K562 (cell line): ENCODE measurements around the gene MTOR. TPM values are rescaled to one million over a fixed set of nuclear protein-coding genes. Genes with fewer than 3 reads are reported as not detected.

Experiments used
- ATF7 ChIP-seq: fragments of 450-650 bp; IDR thresholded peaks from 2 replicates; pipeline ENCODE4 v1.7.1; 2014; ENCODE audit warnings: mild to moderate bottlenecking, moderate library complexity
- FOSL1 ChIP-seq: fragments of 200-800 bp; sonication (Bioruptor generic); conservative IDR thresholded peaks from 2 replicates; pipeline ENCODE4 v1.6.1; 2016; ENCODE audit warnings: missing genetic modification characterization, missing compliant biosample characterization
- FUS ChIP-seq: fragments of 200-400 bp; formaldehyde crosslinking; optimal IDR thresholded peaks from 2 replicates; pipeline ENCODE3; 2017; ENCODE audit warnings: low read depth, low read length
- HNRNPK ChIP-seq: fragments of 200-400 bp; formaldehyde crosslinking; IDR thresholded peaks from one replicate; pipeline ENCODE4 v1.6.1; 2018; ENCODE audit warnings: mild to moderate bottlenecking, low read depth, low read length; ENCODE audit not compliant: poor library complexity, severe bottlenecking
- MEF2D ChIP-seq: conservative IDR thresholded peaks from 2 replicates; pipeline ENCODE4 v1.6.1; 2016; ENCODE audit warnings: low read depth, missing genetic modification characterization, missing compliant biosample characterization
- MTA2 ChIP-seq: fragments of 450-650 bp; IDR thresholded peaks from 2 replicates; pipeline ENCODE4 v1.6.1; 2016; ENCODE audit warnings: low read depth
- NCOA2 ChIP-seq, 2 experiments: fragments of 450-650 bp; IDR thresholded peaks; 2 replicates each; pipeline ENCODE4 v1.6.1; 2018; ENCODE audit warnings: mild to moderate bottlenecking in 2 of 2, moderate library complexity in 1 of 2; ENCODE audit not compliant: partially characterized antibody in 2 of 2
- PHF8 ChIP-seq: fragments of 200-600 bp; sonication (generic); IDR thresholded peaks from 2 replicates; pipeline ENCODE4 v1.6.1; 2012; ENCODE audit warnings: mixed run types, mild to moderate bottlenecking, inconsistent platforms, low read length, moderate library complexity, borderline replicate concordance
- RBM14 ChIP-seq: fragments of 200-400 bp; formaldehyde crosslinking; IDR thresholded peaks from 2 replicates; pipeline ENCODE4 v1.6.1; 2018; ENCODE audit warnings: low read depth, mild to moderate bottlenecking, low read length, moderate library complexity, borderline replicate concordance; ENCODE audit not compliant: insufficient read depth
- SAFB ChIP-seq: fragments of 200-400 bp; formaldehyde crosslinking; IDR thresholded peaks from 2 replicates; pipeline ENCODE4 v1.6.1; 2017; ENCODE audit warnings: low read depth, low read length, borderline replicate concordance
- SMAD2 ChIP-seq: fragments of 150-350 bp; IDR thresholded peaks from 2 replicates; pipeline ENCODE4 v1.6.1; 2014; ENCODE audit warnings: low read depth, mild to moderate bottlenecking, low read length
- SRF ChIP-seq, 2 experiments: fragments of 250-450, 450-650 bp in 1 of 2; sonication (Bioruptor Pico) in 1 of 2; sonication (generic) in 1 of 2; formaldehyde crosslinking; IDR thresholded peaks; 2 replicates each; pipeline versions ENCODE4 v1.5.0 to v1.5.1; 2020 to 2022; ENCODE audit warnings: mild to moderate bottlenecking in 1 of 2, missing genetic modification reagents in 1 of 2
- YBX1 ChIP-seq: fragments of 450-650 bp; IDR thresholded peaks from 2 replicates; pipeline ENCODE4 v1.7.1; 2016; ENCODE audit warnings: mild to moderate bottlenecking
- ZC3H8 ChIP-seq: fragments of 450-650 bp; IDR thresholded peaks from 2 replicates; pipeline ENCODE4 v1.6.1; 2017
- ZFP30 ChIP-seq: fragments of 250-450 bp; sonication (Bioruptor Pico); IDR thresholded peaks from 2 replicates; pipeline ENCODE4 v1.8.0; 2022; ENCODE audit warnings: moderate library complexity, mild to moderate bottlenecking, inconsistent platforms, borderline replicate concordance
- ZNF134 ChIP-seq: fragments of 250-450 bp; sonication (Bioruptor Pico); conservative IDR thresholded peaks from 2 replicates; pipeline ENCODE4 v1.4.0; 2020
- ZNF449 ChIP-seq: fragments of 250-450 bp; sonication (Bioruptor Pico); IDR thresholded peaks from 2 replicates; pipeline ENCODE4 v1.8.0; 2022; ENCODE audit warnings: moderate library complexity, mild to moderate bottlenecking, inconsistent platforms
- polyA plus RNA-seq, 8 experiments: library from polyadenylated mRNA; depleted of rRNA in 4 of 8; stranded (reverse) in 5 of 8; unstranded in 3 of 8; fragments of >200 nt; fragmentation: Nextera tagmentation in 2 of 8; fragmentation: Illumina TruSeq in 1 of 8; extraction: Ambion mirVana in 2 of 8; extraction: Trizol in 1 of 8; gene quantifications; 2 replicates each; pipeline versions ENCODE4 v1.2.1 to v1.2.3, GENCODE V29; 2011 to 2014; ENCODE audit warnings: inconsistent platforms in 1 of 8, missing spikeins in 1 of 8
- total RNA-seq, 7 experiments: library from RNA; depleted of rRNA in 6 of 7; stranded (reverse); fragments of >200 nt in 6 of 7; fragmentation: Illumina TruSeq in 2 of 7; extraction: Trizol in 2 of 7; gene quantifications; 2 replicates each; pipeline versions ENCODE4 v1.2.1 to v1.2.3, GENCODE V29; 2011 to 2021; ENCODE audit warnings: low replicate concordance in 1 of 7
- TF ChIP-seq, protein P1 (sequence below): sonication (generic); formaldehyde crosslinking; IDR thresholded peaks from 2 replicates; pipeline ENCODE4 v1.8.1; 2023; ENCODE audit warnings: mild to moderate bottlenecking, missing genetic modification reagents
- TF ChIP-seq, protein P2 (sequence below): fragments of 250-450 bp; sonication (Bioruptor Pico); IDR thresholded peaks from 2 replicates; pipeline ENCODE4 v1.4.0; 2020

Gene MTOR
- total and polyA plus RNA-seq, 9 of the 15 experiments (the other 6 are each of a cell fraction or from before 2014, with no cell fraction given), result 11.4 to 71.4 (median 52.2) TPM

- TF ChIP-seq SMAD2 (no peak), HNRNPK (no peak), ATF7 (peak; percentile 74), ZFP30 (CRISPR knock-in tag) (no peak), ZNF134 (no peak), MEF2D (no peak), ZC3H8 (0 out of 2 replicates have a peak, but pooled peaks have one; percentile 35), FOSL1 (tag) (0 out of 2 replicates have a peak, but pooled peaks have one; percentile 8), FUS (no peak), PHF8 (peak; percentile 94), SRF (CRISPR knock-in tag; IDR thresholded peaks at IDR 0.05) (no peak), YBX1 (no peak), NCOA2 (IDR thresholded peaks at IDR 0.05; ENCODE audit: partially characterized antibody in 2 of 2) (no peak), SAFB (no peak), MTA2 (no peak), RBM14 (no peak), ZNF449 (CRISPR knock-in tag) (no peak)
- TF ChIP-seq, protein P1, sequence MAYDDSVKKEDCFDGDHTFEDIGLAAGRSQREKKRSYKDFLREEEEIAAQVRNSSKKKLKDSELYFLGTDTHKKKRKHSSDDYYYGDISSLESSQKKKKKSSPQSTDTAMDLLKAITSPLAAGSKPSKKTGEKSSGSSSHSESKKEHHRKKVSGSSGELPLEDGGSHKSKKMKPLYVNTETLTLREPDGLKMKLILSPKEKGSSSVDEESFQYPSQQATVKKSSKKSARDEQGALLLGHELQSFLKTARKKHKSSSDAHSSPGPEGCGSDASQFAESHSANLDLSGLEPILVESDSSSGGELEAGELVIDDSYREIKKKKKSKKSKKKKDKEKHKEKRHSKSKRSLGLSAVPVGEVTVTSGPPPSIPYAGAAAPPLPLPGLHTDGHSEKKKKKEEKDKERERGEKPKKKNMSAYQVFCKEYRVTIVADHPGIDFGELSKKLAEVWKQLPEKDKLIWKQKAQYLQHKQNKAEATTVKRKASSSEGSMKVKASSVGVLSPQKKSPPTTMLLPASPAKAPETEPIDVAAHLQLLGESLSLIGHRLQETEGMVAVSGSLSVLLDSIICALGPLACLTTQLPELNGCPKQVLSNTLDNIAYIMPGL (CRISPR knock-in tag), result no peak
- TF ChIP-seq, protein P2, sequence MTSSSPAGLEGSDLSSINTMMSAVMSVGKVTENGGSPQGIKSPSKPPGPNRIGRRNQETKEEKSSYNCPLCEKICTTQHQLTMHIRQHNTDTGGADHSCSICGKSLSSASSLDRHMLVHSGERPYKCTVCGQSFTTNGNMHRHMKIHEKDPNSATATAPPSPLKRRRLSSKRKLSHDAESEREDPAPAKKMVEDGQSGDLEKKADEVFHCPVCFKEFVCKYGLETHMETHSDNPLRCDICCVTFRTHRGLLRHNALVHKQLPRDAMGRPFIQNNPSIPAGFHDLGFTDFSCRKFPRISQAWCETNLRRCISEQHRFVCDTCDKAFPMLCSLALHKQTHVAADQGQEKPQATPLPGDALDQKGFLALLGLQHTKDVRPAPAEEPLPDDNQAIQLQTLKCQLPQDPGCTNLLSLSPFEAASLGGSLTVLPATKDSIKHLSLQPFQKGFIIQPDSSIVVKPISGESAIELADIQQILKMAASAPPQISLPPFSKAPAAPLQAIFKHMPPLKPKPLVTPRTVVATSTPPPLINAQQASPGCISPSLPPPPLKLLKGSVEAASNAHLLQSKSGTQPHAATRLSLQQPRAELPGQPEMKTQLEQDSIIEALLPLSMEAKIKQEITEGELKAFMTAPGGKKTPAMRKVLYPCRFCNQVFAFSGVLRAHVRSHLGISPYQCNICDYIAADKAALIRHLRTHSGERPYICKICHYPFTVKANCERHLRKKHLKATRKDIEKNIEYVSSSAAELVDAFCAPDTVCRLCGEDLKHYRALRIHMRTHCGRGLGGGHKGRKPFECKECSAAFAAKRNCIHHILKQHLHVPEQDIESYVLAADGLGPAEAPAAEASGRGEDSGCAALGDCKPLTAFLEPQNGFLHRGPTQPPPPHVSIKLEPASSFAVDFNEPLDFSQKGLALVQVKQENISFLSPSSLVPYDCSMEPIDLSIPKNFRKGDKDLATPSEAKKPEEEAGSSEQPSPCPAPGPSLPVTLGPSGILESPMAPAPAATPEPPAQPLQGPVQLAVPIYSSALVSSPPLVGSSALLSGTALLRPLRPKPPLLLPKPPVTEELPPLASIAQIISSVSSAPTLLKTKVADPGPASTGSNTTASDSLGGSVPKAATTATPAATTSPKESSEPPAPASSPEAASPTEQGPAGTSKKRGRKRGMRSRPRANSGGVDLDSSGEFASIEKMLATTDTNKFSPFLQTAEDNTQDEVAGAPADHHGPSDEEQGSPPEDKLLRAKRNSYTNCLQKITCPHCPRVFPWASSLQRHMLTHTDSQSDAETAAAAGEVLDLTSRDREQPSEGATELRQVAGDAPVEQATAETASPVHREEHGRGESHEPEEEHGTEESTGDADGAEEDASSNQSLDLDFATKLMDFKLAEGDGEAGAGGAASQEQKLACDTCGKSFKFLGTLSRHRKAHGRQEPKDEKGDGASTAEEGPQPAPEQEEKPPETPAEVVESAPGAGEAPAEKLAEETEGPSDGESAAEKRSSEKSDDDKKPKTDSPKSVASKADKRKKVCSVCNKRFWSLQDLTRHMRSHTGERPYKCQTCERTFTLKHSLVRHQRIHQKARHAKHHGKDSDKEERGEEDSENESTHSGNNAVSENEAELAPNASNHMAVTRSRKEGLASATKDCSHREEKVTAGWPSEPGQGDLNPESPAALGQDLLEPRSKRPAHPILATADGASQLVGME, result no peak
These were observed 202.2 kb downstream of the MTOR start, which contains the start of gene SRM (continued) for GRCh38 chr1:11059968-11060830.
